Endothelial cell of umbilical vein (primary cell): ENCODE results near the gene PPP4R1.

ENCODE experiments used
- EZH2 ChIP-seq: IDR thresholded peaks from 2 replicates; pipeline ENCODE4 v1.6.1; 2012; ENCODE audit warnings: borderline replicate concordance, low read depth, mild to moderate bottlenecking, moderate library complexity, low read length, inconsistent platforms; ENCODE audit not compliant: severe bottlenecking
- FOS ChIP-seq: IDR thresholded peaks from 2 replicates; pipeline ENCODE4 v1.6.1; 2011; ENCODE audit warnings: mild to moderate bottlenecking, low read length, moderate library complexity, borderline replicate concordance; ENCODE audit not compliant: insufficient read depth
- MYC ChIP-seq: IDR thresholded peaks from one replicate; pipeline ENCODE4 v1.6.1; 2011; ENCODE audit warnings: mild to moderate bottlenecking, low read depth, low read length
- POLR2A ChIP-seq: IDR thresholded peaks from 2 replicates; pipeline ENCODE4 v1.6.1; 2012; ENCODE audit warnings: low read depth, mild to moderate bottlenecking, control low read depth, low read length
- TF ChIP-seq, protein P1 (sequence below), 2 donors: IDR thresholded peaks; 1 replicate in 1 of 2; 2 replicates in 1 of 2; pipeline ENCODE4 v1.5.1; 2011; ENCODE audit warnings: low read length in 2 of 2, mild to moderate bottlenecking in 2 of 2, moderate library complexity in 2 of 2, control low read depth in 1 of 2, inconsistent platforms in 1 of 2, low read depth in 1 of 2; ENCODE audit not compliant: insufficient read depth in 1 of 2; ENCODE audit errors: extremely low read depth in 1 of 2

DNA sequence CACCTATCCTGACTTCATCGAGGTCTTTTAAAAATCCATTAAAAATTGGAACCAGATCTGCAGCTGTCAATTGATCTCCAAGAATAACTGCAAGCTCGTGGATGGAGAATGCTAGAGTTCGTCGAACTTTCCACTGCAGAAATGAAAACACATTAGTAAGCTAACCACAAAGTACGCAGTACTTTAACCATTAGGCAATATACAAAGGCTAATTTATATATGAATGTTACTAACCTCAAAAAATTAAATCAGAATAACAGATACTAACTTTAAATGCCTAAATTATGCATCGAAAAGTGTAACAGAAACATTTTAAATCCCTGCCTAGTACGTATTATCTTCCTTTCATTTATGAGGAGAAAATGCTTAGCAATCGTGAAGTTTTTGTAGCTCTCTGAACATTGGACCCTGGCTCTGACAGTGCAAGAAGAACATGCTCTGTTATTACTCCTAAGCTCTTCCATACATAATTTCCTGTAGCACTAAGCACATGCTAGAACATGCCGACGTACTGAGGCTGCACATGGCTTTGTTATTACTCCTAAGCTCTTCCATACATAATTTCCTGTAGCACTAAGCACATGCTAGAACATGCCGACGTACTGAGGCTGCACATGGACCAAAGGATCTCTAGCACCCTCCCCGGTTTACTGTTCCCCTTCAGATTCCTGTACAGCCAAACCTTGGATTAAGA, 57.0 kb downstream of the PPP4R1 start:
- TF ChIP-seq EZH2 (no peak), POLR2A (no peak), FOS (no peak), MYC (no peak)
- TF ChIP-seq, protein P1, sequence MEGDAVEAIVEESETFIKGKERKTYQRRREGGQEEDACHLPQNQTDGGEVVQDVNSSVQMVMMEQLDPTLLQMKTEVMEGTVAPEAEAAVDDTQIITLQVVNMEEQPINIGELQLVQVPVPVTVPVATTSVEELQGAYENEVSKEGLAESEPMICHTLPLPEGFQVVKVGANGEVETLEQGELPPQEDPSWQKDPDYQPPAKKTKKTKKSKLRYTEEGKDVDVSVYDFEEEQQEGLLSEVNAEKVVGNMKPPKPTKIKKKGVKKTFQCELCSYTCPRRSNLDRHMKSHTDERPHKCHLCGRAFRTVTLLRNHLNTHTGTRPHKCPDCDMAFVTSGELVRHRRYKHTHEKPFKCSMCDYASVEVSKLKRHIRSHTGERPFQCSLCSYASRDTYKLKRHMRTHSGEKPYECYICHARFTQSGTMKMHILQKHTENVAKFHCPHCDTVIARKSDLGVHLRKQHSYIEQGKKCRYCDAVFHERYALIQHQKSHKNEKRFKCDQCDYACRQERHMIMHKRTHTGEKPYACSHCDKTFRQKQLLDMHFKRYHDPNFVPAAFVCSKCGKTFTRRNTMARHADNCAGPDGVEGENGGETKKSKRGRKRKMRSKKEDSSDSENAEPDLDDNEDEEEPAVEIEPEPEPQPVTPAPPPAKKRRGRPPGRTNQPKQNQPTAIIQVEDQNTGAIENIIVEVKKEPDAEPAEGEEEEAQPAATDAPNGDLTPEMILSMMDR (IDR thresholded peaks at IDR 0.05; ENCODE audit: extremely low read depth in 1 of 2, insufficient read depth in 1 of 2, low read depth in 1 of 2, low read length in 2 of 2), result no peak
